Uterus (tissue), 2 donors: ENCODE data around the gene NLK.

ENCODE experiments used
- CTCF ChIP-seq, 4 experiments: fragments of 200-600 bp in 2 of 4; fragments of 450-650 bp in 2 of 4; sonication (generic) in 2 of 4; IDR thresholded peaks; one replicate each; pipeline ENCODE4 v1.5.1; 2016 to 2019; ENCODE audit warnings: antibody characterized with exemption in 4 of 4, mild to moderate bottlenecking in 2 of 4, moderate library complexity in 1 of 4
- POLR2A ChIP-seq, 2 donors: fragments of 450-650 bp; IDR thresholded peaks; one replicate each; pipeline ENCODE4 v1.6.1; 2016; ENCODE audit warnings: antibody characterized with exemption in 2 of 2, mild to moderate bottlenecking in 1 of 2, moderate library complexity in 1 of 2

GRCh38 chr17:28119560-28119959 is 77.1 kb downstream of the NLK start:
- TF ChIP-seq CTCF (IDR thresholded peaks at IDR 0.05) (no peak), POLR2A (IDR thresholded peaks at IDR 0.05) (no peak)
